Transverse colon (tissue), 3 donors: ENCODE data around the gene NIPSNAP3A.

Experiments used
- CTCF ChIP-seq, 5 experiments: fragments of 200-600 bp in 3 of 5; fragments of 450-650 bp in 2 of 5; sonication (generic) in 3 of 5; IDR thresholded peaks; 1 replicate in 2 of 5; 2 replicates in 3 of 5; pipeline ENCODE4 v1.5.1; 2016 to 2017; ENCODE audit warnings: antibody characterized with exemption in 5 of 5, inconsistent platforms in 3 of 5, mild to moderate bottlenecking in 2 of 5, moderate library complexity in 1 of 5
- EP300 ChIP-seq: sonication (generic); formaldehyde crosslinking; IDR thresholded peaks from one replicate; pipeline ENCODE4 v1.6.1; 2017; ENCODE audit warnings: antibody characterized with exemption, low read depth
- POLR2A ChIP-seq: fragments of 450-650 bp; IDR thresholded peaks from one replicate; pipeline ENCODE4 v1.6.1; 2016; ENCODE audit warnings: antibody characterized with exemption, mild to moderate bottlenecking, moderate library complexity

GRCh38 chr9:104779946-104780535, 32.6 kb downstream of the NIPSNAP3A start:
- TF ChIP-seq POLR2A (no peak), CTCF (IDR thresholded peaks at IDR 0.05) (no peak), EP300 (no peak)
